HEK293T (cell line): ENCODE results near the gene EIF3J.

Experiments
- CTCF ChIA-PET: fragments of 350-600 bp; formaldehyde crosslinking; extraction: SDS; loops from one replicate; lab custom pipeline; 2021; ENCODE audit warnings: antibody characterized with exemption, inconsistent platforms; lab: Yijun Ruan, JAX
- POLR2A ChIA-PET: fragments of 350-600 bp; formaldehyde crosslinking; extraction: SDS; loops from one replicate; lab custom pipeline; 2020; ENCODE audit warnings: antibody characterized with exemption, inconsistent platforms; lab: Yijun Ruan, JAX
- DNase-seq: peaks from one replicate; pipeline ENCODE4 v3.0.0; 2012; ENCODE audit warnings: mixed read lengths; ENCODE audit errors: extremely low spot score
- ARNT ChIP-seq: fragments of 450-650 bp; IDR thresholded peaks from 2 replicates; pipeline ENCODE4 v1.6.1; 2017; ENCODE audit warnings: mild to moderate bottlenecking
- BHLHE40 ChIP-seq: fragments of 450-650 bp; IDR thresholded peaks from 2 replicates; pipeline ENCODE4 v1.6.1; 2016; ENCODE audit warnings: mild to moderate bottlenecking, moderate library complexity, borderline replicate concordance
- CTBP1 ChIP-seq: fragments of 450-650 bp; IDR thresholded peaks from 2 replicates; pipeline ENCODE4 v1.6.1; 2016; ENCODE audit warnings: borderline replicate concordance
- ELF4 ChIP-seq: fragments of 450-650 bp; IDR thresholded peaks from 2 replicates; pipeline ENCODE4 v1.6.1; 2017; ENCODE audit warnings: antibody characterized with exemption
- FOXA1 ChIP-seq: fragments of 450-650 bp; IDR thresholded peaks from 2 replicates; pipeline ENCODE4 v1.6.1; 2016; ENCODE audit warnings: mild to moderate bottlenecking
- FOXK2 ChIP-seq: fragments of 450-650 bp; IDR thresholded peaks from 2 replicates; pipeline ENCODE4 v1.6.1; 2016; ENCODE audit warnings: mild to moderate bottlenecking
- FOXM1 ChIP-seq: fragments of 450-650 bp; IDR thresholded peaks from 2 replicates; pipeline ENCODE4 v1.6.1; 2017; ENCODE audit warnings: mild to moderate bottlenecking, borderline replicate concordance
- HDGF ChIP-seq: fragments of 450-650 bp; IDR thresholded peaks from 2 replicates; pipeline ENCODE4 v1.6.1; 2017; ENCODE audit warnings: antibody characterized with exemption, borderline replicate concordance
- L3MBTL2 ChIP-seq: fragments of 450-650 bp; conservative IDR thresholded peaks from 2 replicates; pipeline ENCODE4 v1.6.1; 2016; ENCODE audit warnings: mild to moderate bottlenecking
- LEF1 ChIP-seq: fragments of 450-650 bp; IDR thresholded peaks from 2 replicates; pipeline ENCODE4 v1.6.1; 2017; ENCODE audit warnings: mild to moderate bottlenecking, borderline replicate concordance
- NFRKB ChIP-seq: fragments of 450-650 bp; IDR thresholded peaks from 2 replicates; pipeline ENCODE4 v1.6.1; 2016; ENCODE audit warnings: mild to moderate bottlenecking, moderate library complexity
- PKNOX1 ChIP-seq: fragments of 450-650 bp; IDR thresholded peaks from 2 replicates; pipeline ENCODE4 v1.6.1; 2016
- SP1 ChIP-seq: fragments of 450-650 bp; IDR thresholded peaks from 2 replicates; pipeline ENCODE4 v1.6.1; 2017
- SUZ12 ChIP-seq: fragments of 450-650 bp; IDR thresholded peaks from 2 replicates; pipeline ENCODE4 v1.6.1; 2016; ENCODE audit warnings: mild to moderate bottlenecking
- TARDBP ChIP-seq: fragments of 450-650 bp; IDR thresholded peaks from 2 replicates; pipeline ENCODE4 v1.6.1; 2016
- ZNF384 ChIP-seq: fragments of 450-650 bp; IDR thresholded peaks from 2 replicates; pipeline ENCODE4 v1.6.1; 2016

The EIF3J gene

DNA sequence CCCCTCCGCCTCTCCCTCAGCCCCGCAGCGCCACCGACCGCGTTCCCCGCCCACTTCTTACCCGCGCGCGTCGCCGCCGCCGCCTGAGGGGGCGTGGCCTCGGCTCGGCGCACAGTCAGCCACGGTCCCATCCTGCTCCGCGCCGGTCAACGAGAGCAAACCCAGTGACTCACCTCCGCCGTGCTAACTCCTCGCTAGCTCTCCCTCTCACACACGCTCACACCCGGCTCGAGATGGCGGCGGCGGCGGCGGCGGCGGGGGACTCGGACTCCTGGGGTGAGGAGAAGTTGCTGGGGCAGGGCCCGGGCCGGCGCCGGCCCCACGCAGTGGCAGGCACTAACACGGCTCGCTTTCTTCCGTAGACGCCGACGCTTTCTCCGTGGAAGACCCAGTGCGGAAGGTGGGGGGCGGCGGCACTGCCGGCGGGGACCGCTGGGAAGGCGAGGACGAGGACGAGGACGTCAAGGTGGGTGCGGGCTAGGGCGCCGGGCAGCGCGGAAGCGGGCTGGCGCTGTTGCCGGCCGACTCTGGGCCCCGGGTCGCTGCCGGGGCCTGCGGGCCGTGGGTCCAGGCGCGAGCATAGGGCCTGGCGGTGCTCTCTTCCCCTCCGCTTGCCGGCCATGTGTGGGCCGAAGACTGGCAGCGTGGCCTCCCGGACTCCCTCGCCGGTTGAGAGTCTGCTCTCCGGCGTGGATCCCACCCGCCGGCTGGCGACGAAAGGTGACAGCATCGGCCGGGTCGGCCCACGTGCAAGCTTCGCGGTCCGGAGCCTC is at the start of gene EIF3J:
TSS of gene EIF3J (plus strand) at position 186 of the 773 bp plus-strand sequence. CDS start at position 234, 48 bp downstream.
- TF ChIP-seq LEF1: no peak; the same call in 1 of the 2 replicates
- peak; percentile 67; the same call in 1 of the 2 replicates for TF ChIP-seq L3MBTL2
- CTCF ChIA-PET: interaction anchor here (0.6 to 2.0 kb wide), 4 partner anchors 9 to 251 kb away, joined by 3 to 4 read pairs (median 4); no protein-coding TSS in a partner anchor
- DNase-seq: peak; percentile 87
- POLR2A ChIA-PET: interaction anchor here (0.6 to 1.3 kb wide), 17 partner anchors 8 to 713 kb away, joined by 3 to 15 read pairs (median 4); partner anchors contain the start of genes CTDSPL2, GOLM2 and MFAP1

DNA sequence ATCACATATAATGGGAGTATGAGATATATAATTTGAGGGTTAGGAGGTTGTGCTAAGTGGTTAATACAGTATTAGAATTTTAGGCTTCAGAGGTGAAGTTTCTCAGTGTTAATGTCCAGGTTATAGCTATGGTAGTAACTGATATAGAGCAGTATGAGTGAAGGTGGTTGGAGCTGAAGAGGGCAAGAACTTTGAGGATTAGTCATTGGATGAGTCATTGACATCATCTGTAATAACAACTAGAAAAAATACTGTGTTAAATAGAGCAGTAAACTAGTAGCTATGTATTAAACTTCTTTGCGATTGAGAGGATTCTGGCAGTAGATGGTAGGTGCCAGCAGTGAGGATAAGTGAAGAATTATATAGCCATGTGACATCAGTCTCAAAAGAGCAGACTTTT is 47.5 kb upstream of the EIF3J start:
- TF ChIP-seq CTBP1 (no peak), ARNT (no peak)
- CTCF ChIA-PET: no interaction called here
- POLR2A ChIA-PET: interaction anchor here (1.4 kb wide), 1 partner anchor 8 kb away, joined by 4 read pairs; no protein-coding TSS in a partner anchor
- no peak for DNase-seq

- CTCF ChIA-PET: no interaction called here
- DNase-seq: no peak
- POLR2A ChIA-PET: interaction anchor here (1.4 kb wide), 1 partner anchor 9 kb away, joined by 4 read pairs; no protein-coding TSS in a partner anchor
- TF ChIP-seq FOXA1 (no peak), FOXM1 (no peak), L3MBTL2 (no peak), HDGF (no peak), LEF1 (no peak), FOXK2 (no peak), PKNOX1 (no peak), ARNT (no peak), BHLHE40 (no peak), TARDBP (no peak), SUZ12 (no peak), CTBP1 (no peak), SP1 (no peak), ZNF384 (no peak), NFRKB (no peak), ELF4 (no peak)
These were observed 46.3 kb upstream of the EIF3J start for GRCh38 chr15:44490622-44491021.

- ChIA-PET POLR2A (interaction anchor here (0.8 kb wide), 1 partner anchor 64 kb away, joined by 3 read pairs; the partner anchor contains the start of gene CTDSPL2), CTCF (interaction anchor here (0.6 kb wide), 1 partner anchor 19 kb away, joined by 3 read pairs; no protein-coding TSS in a partner anchor)
- TF ChIP-seq ELF4 (no peak), LEF1 (no peak), L3MBTL2 (no peak), NFRKB (no peak), FOXM1 (no peak), FOXA1 (no peak), BHLHE40 (no peak), HDGF (no peak), TARDBP (no peak), ZNF384 (no peak), FOXK2 (no peak), CTBP1 (no peak), SP1 (no peak), PKNOX1 (no peak), ARNT (no peak)
- no peak for DNase-seq
These were observed 44.9 kb upstream of the EIF3J start for GRCh38 chr15:44492040-44492439.

GRCh38 chr15:44492672-44493071 is 44.3 kb upstream of the EIF3J start:
- DNase-seq: no peak
- ChIA-PET POLR2A (interaction anchor here (1.2 kb wide), 1 partner anchor 65 kb away, joined by 4 read pairs; the partner anchor contains the start of gene CTDSPL2), CTCF (interaction anchor here (0.6 kb wide), 1 partner anchor 18 kb away, joined by 3 read pairs; no protein-coding TSS in a partner anchor)
- TF ChIP-seq ARNT: no peak
- no peak for TF ChIP-seq CTBP1
- TF ChIP-seq ZNF384: no peak
- no peak for TF ChIP-seq FOXK2
- no peak for TF ChIP-seq L3MBTL2
- no peak for TF ChIP-seq PKNOX1
- no peak for TF ChIP-seq HDGF
- no peak for TF ChIP-seq TARDBP
- TF ChIP-seq BHLHE40: no peak
- TF ChIP-seq SUZ12: no peak
- TF ChIP-seq NFRKB: no peak
- no peak for TF ChIP-seq FOXA1
- no peak for TF ChIP-seq ELF4
- no peak for TF ChIP-seq SP1
- TF ChIP-seq FOXM1: no peak
- TF ChIP-seq LEF1: no peak

DNA sequence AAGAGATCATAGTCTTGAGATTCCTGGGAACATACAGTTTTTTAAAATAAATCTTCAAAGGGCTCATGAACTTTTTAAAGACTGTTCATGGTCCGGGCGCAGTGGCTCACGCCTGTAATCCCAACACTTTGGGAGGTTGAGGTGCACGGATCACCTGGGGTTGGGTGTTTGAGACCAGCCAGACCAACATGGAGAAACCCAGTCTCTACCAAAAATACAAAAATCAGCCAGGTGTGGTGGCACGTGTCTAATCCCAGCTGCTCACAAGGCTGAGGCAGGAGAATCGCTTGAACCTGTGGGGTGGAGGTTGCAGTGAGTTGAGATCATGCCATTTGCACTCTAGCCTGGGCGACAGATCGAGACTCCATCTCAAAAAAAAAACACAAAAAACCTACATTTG is 41.4 kb upstream of the EIF3J start:
- POLR2A ChIA-PET: no interaction called here
- TF ChIP-seq LEF1 (no peak), ZNF384 (no peak), FOXM1 (no peak), HDGF (no peak), FOXA1 (no peak), BHLHE40 (no peak), ELF4 (no peak), CTBP1 (no peak)
- CTCF ChIA-PET: no interaction called here
- DNase-seq: no peak
